K562 (cell line): ENCODE results near the gene LAPTM5. TPM values are rescaled to one million over a fixed set of nuclear protein-coding genes. Genes with fewer than 3 reads are reported as not detected.

Experiments
- ADNP ChIP-seq: fragments of 200-800 bp; sonication (Bioruptor generic); IDR thresholded peaks from 2 replicates; pipeline ENCODE4 v1.6.1; 2016; ENCODE audit warnings: missing genetic modification characterization, missing compliant biosample characterization
- BACH1 ChIP-seq: fragments of 200-800 bp; sonication (Bioruptor generic); IDR thresholded peaks from 2 replicates; pipeline ENCODE4 v1.6.1; 2016; ENCODE audit warnings: missing genetic modification characterization, missing compliant biosample characterization
- CBFA2T2 ChIP-seq: fragments of 450-650 bp; conservative IDR thresholded peaks from 2 replicates; pipeline ENCODE4 v1.6.1; 2017; ENCODE audit warnings: mild to moderate bottlenecking
- CBFB ChIP-seq: sonication (generic); formaldehyde crosslinking; IDR thresholded peaks from 2 replicates; pipeline ENCODE4 v1.4.0; 2020; ENCODE audit warnings: mild to moderate bottlenecking, missing genetic modification reagents
- HDAC2 ChIP-seq: fragments of 450-650 bp; IDR thresholded peaks from 2 replicates; pipeline ENCODE4 v1.6.1; 2016; ENCODE audit warnings: mild to moderate bottlenecking
- HIVEP1 ChIP-seq: fragments of 250-450 bp; sonication (Bioruptor Pico); IDR thresholded peaks from 2 replicates; pipeline ENCODE4 v1.4.0; 2020; ENCODE audit warnings: mild to moderate bottlenecking
- KDM1A ChIP-seq, 2 experiments: fragments of 450-650 bp; IDR thresholded peaks; 2 replicates each; pipeline ENCODE4 v1.6.1; 2016; ENCODE audit warnings: mild to moderate bottlenecking in 2 of 2
- NR1H2 ChIP-seq: sonication (generic); formaldehyde crosslinking; IDR thresholded peaks from 2 replicates; pipeline ENCODE4 v1.4.0; 2020; ENCODE audit warnings: mild to moderate bottlenecking, missing genetic modification reagents
- NUFIP1 ChIP-seq: fragments of 450-650 bp; IDR thresholded peaks from 2 replicates; pipeline ENCODE4 v1.6.1; 2018; ENCODE audit not compliant: partially characterized antibody
- SMARCA5 ChIP-seq: fragments of 450-650 bp; IDR thresholded peaks from 2 replicates; pipeline ENCODE4 v1.6.1; 2016
- ZKSCAN8 ChIP-seq: fragments of 200-800 bp; sonication (Bioruptor generic); IDR thresholded peaks from 2 replicates; pipeline ENCODE4 v1.6.1; 2016; ENCODE audit warnings: missing genetic modification characterization, missing compliant biosample characterization
- ZNF232 ChIP-seq: sonication (generic); formaldehyde crosslinking; IDR thresholded peaks from 2 replicates; pipeline ENCODE4 v1.8.0; 2022; ENCODE audit warnings: mild to moderate bottlenecking, missing genetic modification reagents
- ZNF253 ChIP-seq: fragments of 250-450 bp; sonication (Bioruptor Pico); conservative IDR thresholded peaks from 2 replicates; pipeline ENCODE4 v1.6.1; 2021; ENCODE audit warnings: mild to moderate bottlenecking
- ZNF444 ChIP-seq: fragments of 250-450 bp; sonication (Bioruptor Pico); IDR thresholded peaks from 2 replicates; pipeline ENCODE4 v1.4.0; 2020; ENCODE audit warnings: mild to moderate bottlenecking, moderate library complexity
- polyA plus RNA-seq, 8 experiments: library from polyadenylated mRNA; depleted of rRNA in 4 of 8; stranded (reverse) in 5 of 8; unstranded in 3 of 8; fragments of >200 nt; fragmentation: Nextera tagmentation in 2 of 8; fragmentation: Illumina TruSeq in 1 of 8; extraction: Ambion mirVana in 2 of 8; extraction: Trizol in 1 of 8; gene quantifications; 2 replicates each; pipeline versions ENCODE4 v1.2.1 to v1.2.3, GENCODE V29; 2011 to 2014; ENCODE audit warnings: inconsistent platforms in 1 of 8, missing spikeins in 1 of 8
- total RNA-seq, 7 experiments: library from RNA; depleted of rRNA in 6 of 7; stranded (reverse); fragments of >200 nt in 6 of 7; fragmentation: Illumina TruSeq in 2 of 7; extraction: Trizol in 2 of 7; gene quantifications; 2 replicates each; pipeline versions ENCODE4 v1.2.1 to v1.2.3, GENCODE V29; 2011 to 2021; ENCODE audit warnings: low replicate concordance in 1 of 7
- TF ChIP-seq, protein P1 (sequence below): fragments of 200-800 bp; sonication (Bioruptor generic); IDR thresholded peaks from 2 replicates; pipeline ENCODE4 v1.6.1; 2016; ENCODE audit warnings: missing genetic modification characterization, missing compliant biosample characterization
- TF ChIP-seq, protein P2 (sequence below): fragments of 450-650 bp; IDR thresholded peaks from 2 replicates; pipeline ENCODE4 v1.6.1; 2017; ENCODE audit warnings: antibody characterized with exemption, mild to moderate bottlenecking
- TF ChIP-seq, protein P3 (sequence below): fragments of 450-650 bp; formaldehyde crosslinking; IDR thresholded peaks from 2 replicates; pipeline ENCODE4 v1.4.0; 2020; ENCODE audit warnings: mild to moderate bottlenecking, mixed read lengths
- TF ChIP-seq, protein P4 (sequence below): fragments of 450-650 bp; formaldehyde crosslinking; IDR thresholded peaks from 2 replicates; pipeline ENCODE4 v1.4.0; 2020; ENCODE audit warnings: mild to moderate bottlenecking, moderate library complexity

Gene LAPTM5
- total and polyA plus RNA-seq, 9 of the 15 experiments (the other 6 are each of a cell fraction or from before 2014, with no cell fraction given) = 2.4 to 47.3 (median 20.3) TPM

DNA sequence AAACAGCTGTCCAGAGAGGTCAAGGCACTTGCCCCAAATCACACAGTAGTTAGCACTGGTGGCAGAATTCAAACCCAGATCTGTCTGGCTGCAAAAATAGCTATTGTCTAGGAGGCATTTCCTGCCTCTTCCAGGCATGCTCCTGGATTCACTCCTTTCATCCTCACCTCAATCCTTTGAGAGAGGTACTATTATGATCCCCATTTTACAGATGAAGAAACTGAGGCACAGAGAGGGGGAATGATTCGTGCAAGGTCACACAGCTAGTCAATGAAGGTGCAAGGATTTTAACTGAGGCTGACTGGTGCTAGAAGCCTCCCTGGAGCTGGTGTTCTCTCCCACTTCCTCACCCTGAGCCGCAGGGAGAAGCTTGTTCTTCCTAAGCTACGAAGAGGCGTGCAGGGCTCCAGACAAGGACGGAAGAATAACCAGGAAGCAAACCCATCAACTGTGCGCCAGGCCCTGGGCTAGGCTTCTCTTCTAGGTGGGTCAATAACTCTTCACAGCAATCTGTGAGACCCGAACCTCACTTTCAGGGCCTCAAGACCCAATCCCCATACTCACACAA, 631 bp upstream of the LAPTM5 start (continued):
- TF ChIP-seq ZNF253 (CRISPR knock-in tag) (no peak), NUFIP1 (no peak), ADNP (tag) (peak; percentile 89), CBFA2T2 (no peak), HIVEP1 (CRISPR knock-in tag) (no peak), KDM1A (IDR thresholded peaks at IDR 0.05) (peak; percentile 87 to 93), BACH1 (tag) (no peak), ZNF232 (CRISPR knock-in tag) (no peak), ZNF444 (CRISPR knock-in tag) (no peak), ZKSCAN8 (CRISPR knock-in tag) (no peak), NR1H2 (no peak), SMARCA5 (peak; percentile 97), CBFB (CRISPR knock-in tag) (no peak), HDAC2 (peak; percentile 75)
- TF ChIP-seq, protein P1, sequence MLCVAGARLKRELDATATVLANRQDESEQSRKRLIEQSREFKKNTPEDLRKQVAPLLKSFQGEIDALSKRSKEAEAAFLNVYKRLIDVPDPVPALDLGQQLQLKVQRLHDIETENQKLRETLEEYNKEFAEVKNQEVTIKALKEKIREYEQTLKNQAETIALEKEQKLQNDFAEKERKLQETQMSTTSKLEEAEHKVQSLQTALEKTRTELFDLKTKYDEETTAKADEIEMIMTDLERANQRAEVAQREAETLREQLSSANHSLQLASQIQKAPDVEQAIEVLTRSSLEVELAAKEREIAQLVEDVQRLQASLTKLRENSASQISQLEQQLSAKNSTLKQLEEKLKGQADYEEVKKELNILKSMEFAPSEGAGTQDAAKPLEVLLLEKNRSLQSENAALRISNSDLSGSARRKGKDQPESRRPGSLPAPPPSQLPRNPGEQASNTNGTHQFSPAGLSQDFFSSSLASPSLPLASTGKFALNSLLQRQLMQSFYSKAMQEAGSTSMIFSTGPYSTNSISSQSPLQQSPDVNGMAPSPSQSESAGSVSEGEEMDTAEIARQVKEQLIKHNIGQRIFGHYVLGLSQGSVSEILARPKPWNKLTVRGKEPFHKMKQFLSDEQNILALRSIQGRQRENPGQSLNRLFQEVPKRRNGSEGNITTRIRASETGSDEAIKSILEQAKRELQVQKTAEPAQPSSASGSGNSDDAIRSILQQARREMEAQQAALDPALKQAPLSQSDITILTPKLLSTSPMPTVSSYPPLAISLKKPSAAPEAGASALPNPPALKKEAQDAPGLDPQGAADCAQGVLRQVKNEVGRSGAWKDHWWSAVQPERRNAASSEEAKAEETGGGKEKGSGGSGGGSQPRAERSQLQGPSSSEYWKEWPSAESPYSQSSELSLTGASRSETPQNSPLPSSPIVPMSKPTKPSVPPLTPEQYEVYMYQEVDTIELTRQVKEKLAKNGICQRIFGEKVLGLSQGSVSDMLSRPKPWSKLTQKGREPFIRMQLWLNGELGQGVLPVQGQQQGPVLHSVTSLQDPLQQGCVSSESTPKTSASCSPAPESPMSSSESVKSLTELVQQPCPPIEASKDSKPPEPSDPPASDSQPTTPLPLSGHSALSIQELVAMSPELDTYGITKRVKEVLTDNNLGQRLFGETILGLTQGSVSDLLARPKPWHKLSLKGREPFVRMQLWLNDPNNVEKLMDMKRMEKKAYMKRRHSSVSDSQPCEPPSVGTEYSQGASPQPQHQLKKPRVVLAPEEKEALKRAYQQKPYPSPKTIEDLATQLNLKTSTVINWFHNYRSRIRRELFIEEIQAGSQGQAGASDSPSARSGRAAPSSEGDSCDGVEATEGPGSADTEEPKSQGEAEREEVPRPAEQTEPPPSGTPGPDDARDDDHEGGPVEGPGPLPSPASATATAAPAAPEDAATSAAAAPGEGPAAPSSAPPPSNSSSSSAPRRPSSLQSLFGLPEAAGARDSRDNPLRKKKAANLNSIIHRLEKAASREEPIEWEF (CRISPR knock-in tag) = no peak
- TF ChIP-seq, protein P2, sequence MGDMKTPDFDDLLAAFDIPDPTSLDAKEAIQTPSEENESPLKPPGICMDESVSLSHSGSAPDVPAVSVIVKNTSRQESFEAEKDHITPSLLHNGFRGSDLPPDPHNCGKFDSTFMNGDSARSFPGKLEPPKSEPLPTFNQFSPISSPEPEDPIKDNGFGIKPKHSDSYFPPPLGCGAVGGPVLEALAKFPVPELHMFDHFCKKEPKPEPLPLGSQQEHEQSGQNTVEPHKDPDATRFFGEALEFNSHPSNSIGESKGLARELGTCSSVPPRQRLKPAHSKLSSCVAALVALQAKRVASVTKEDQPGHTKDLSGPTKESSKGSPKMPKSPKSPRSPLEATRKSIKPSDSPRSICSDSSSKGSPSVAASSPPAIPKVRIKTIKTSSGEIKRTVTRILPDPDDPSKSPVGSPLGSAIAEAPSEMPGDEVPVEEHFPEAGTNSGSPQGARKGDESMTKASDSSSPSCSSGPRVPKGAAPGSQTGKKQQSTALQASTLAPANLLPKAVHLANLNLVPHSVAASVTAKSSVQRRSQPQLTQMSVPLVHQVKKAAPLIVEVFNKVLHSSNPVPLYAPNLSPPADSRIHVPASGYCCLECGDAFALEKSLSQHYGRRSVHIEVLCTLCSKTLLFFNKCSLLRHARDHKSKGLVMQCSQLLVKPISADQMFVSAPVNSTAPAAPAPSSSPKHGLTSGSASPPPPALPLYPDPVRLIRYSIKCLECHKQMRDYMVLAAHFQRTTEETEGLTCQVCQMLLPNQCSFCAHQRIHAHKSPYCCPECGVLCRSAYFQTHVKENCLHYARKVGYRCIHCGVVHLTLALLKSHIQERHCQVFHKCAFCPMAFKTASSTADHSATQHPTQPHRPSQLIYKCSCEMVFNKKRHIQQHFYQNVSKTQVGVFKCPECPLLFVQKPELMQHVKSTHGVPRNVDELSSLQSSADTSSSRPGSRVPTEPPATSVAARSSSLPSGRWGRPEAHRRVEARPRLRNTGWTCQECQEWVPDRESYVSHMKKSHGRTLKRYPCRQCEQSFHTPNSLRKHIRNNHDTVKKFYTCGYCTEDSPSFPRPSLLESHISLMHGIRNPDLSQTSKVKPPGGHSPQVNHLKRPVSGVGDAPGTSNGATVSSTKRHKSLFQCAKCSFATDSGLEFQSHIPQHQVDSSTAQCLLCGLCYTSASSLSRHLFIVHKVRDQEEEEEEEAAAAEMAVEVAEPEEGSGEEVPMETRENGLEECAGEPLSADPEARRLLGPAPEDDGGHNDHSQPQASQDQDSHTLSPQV = no peak
- TF ChIP-seq, protein P3, sequence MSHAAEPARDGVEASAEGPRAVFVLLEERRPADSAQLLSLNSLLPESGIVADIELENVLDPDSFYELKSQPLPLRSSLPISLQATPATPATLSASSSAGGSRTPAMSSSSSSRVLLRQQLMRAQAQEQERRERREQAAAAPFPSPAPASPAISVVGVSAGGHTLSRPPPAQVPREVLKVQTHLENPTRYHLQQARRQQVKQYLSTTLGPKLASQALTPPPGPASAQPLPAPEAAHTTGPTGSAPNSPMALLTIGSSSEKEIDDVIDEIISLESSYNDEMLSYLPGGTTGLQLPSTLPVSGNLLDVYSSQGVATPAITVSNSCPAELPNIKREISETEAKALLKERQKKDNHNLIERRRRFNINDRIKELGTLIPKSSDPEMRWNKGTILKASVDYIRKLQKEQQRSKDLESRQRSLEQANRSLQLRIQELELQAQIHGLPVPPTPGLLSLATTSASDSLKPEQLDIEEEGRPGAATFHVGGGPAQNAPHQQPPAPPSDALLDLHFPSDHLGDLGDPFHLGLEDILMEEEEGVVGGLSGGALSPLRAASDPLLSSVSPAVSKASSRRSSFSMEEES (CRISPR knock-in tag) = no peak
- TF ChIP-seq, protein P4, sequence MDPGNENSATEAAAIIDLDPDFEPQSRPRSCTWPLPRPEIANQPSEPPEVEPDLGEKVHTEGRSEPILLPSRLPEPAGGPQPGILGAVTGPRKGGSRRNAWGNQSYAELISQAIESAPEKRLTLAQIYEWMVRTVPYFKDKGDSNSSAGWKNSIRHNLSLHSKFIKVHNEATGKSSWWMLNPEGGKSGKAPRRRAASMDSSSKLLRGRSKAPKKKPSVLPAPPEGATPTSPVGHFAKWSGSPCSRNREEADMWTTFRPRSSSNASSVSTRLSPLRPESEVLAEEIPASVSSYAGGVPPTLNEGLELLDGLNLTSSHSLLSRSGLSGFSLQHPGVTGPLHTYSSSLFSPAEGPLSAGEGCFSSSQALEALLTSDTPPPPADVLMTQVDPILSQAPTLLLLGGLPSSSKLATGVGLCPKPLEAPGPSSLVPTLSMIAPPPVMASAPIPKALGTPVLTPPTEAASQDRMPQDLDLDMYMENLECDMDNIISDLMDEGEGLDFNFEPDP (CRISPR knock-in tag) = no peak
